BJ (cell line): ENCODE measurements around the gene PPIL6. TPM values are rescaled to one million over a fixed set of nuclear protein-coding genes. Genes with fewer than 3 reads are reported as not detected.

ENCODE experiments used
- CTCF ChIA-PET: fragments of 350-600 bp; formaldehyde crosslinking; extraction: SDS; loops from one replicate; lab custom pipeline; 2021; ENCODE audit warnings: antibody characterized with exemption, inconsistent platforms; lab: Yijun Ruan, JAX
- POLR2A ChIA-PET: fragments of 300-600 bp; sonication (Branson Sonifier 250); formaldehyde crosslinking; extraction: SDS; loops from one replicate; lab custom pipeline; 2021; ENCODE audit warnings: antibody characterized with exemption; lab: Charles Lee
- DNase-seq: peaks from one replicate; pipeline ENCODE4 v3.0.0-alpha.2; 2011; ENCODE audit warnings: low read depth
- H3K27me3 ChIP-seq: 2 replicates; pipeline ENCODE4 v1.6.0; 2011; ENCODE audit warnings: low read length; ENCODE audit not compliant: control insufficient read depth, insufficient read depth
- H3K36me3 ChIP-seq: 2 replicates; pipeline ENCODE4 v1.5.1; 2011; ENCODE audit warnings: low read length; ENCODE audit not compliant: control insufficient read depth, insufficient read depth
- H3K4me3 ChIP-seq: 2 replicates; pipeline ENCODE4 v1.5.1; 2011; ENCODE audit warnings: low read depth, mild to moderate bottlenecking, control low read depth, low read length
- CTCF ChIP-seq: IDR thresholded peaks from 2 replicates; pipeline ENCODE4 v1.5.1; 2011; ENCODE audit warnings: low read depth, mild to moderate bottlenecking, control low read depth, inconsistent platforms, low read length, moderate library complexity; ENCODE audit not compliant: insufficient read depth
- polyA plus RNA-seq: library from polyadenylated mRNA; depleted of rRNA; stranded (reverse); fragments of >200 nt; gene quantifications from 2 replicates; pipeline ENCODE4 v1.2.3, GENCODE V29; 2011

PPIL6 gene
- polyA plus RNA-seq, 1 experiment = 0.48 TPM

- no peak for DNase-seq
- ChIA-PET POLR2A (no interaction called here), CTCF (interaction anchor here (1.1 kb wide), 1 partner anchor 17 kb away, joined by 3 read pairs; no protein-coding TSS in a partner anchor)
- TF ChIP-seq CTCF = no peak
- H3K4me3 ChIP-seq = no peak overlapping the region
- no peaks in the 10 kb centered on the region for H3K27me3 ChIP-seq
- peaks cover 19% of the 10 kb centered on the region for H3K36me3 ChIP-seq
Measured at GRCh38 chr6:109473120-109473519, 32.7 kb upstream of the PPIL6 start.

- POLR2A ChIA-PET = no interaction called here
- peaks cover 19% of the 10 kb centered on the region for H3K36me3 ChIP-seq
- DNase-seq = no peak
- CTCF ChIA-PET = interaction anchor here (1.1 kb wide), 2 partner anchors 11 to 16 kb away, joined by 3 read pairs; no protein-coding TSS in a partner anchor
- no peak for TF ChIP-seq CTCF
- no peaks in the 10 kb centered on the region for H3K27me3 ChIP-seq
- no peak overlapping the region for H3K4me3 ChIP-seq
Measured at GRCh38 chr6:109472132-109472995, 31.9 kb upstream of the PPIL6 start.

- Histone ChIP-seq H3K36me3 (peaks cover 20% of the 10 kb centered on the region), H3K4me3 (no peak overlapping the region)
- CTCF ChIA-PET = interaction anchor here (1.1 to 1.5 kb wide), 2 partner anchors 10 to 31 kb away, joined by 3 read pairs; partner anchors contain the start of gene PPIL6
Measured at GRCh38 chr6:109471105-109471810, 30.8 kb upstream of the PPIL6 start.

GRCh38 chr6:109469591-109470189 is 29.3 kb upstream of the PPIL6 start:
- H3K27me3 ChIP-seq = no peaks in the 10 kb centered on the region
- H3K36me3 ChIP-seq = peaks cover 24% of the 10 kb centered on the region
- H3K4me3 ChIP-seq = no peak overlapping the region
- ChIA-PET POLR2A (no interaction called here), CTCF (interaction anchor here (1.5 kb wide), 1 partner anchor 30 kb away, joined by 3 read pairs; the partner anchor contains the start of gene PPIL6)
- TF ChIP-seq CTCF = no peak
- DNase-seq = no peak

More at GRCh38 chr6:109471105-109471810, 30.8 kb upstream of the PPIL6 start:
- H3K27me3 ChIP-seq = no peaks in the 10 kb centered on the region
- no peak for DNase-seq
- no peak for TF ChIP-seq CTCF
- POLR2A ChIA-PET = no interaction called here
